ENCODE data around the gene TFPI. TPM values are rescaled to one million over a fixed set of nuclear protein-coding genes. Genes with fewer than 3 reads are reported as not detected.

The TFPI gene
- total and polyA plus RNA-seq, 2 of the 8 experiments (the other 6 are each of a cell fraction or from before 2014, with no cell fraction given): 2.0 to 7.1 TPM

- TF ChIP-seq, protein P1, sequence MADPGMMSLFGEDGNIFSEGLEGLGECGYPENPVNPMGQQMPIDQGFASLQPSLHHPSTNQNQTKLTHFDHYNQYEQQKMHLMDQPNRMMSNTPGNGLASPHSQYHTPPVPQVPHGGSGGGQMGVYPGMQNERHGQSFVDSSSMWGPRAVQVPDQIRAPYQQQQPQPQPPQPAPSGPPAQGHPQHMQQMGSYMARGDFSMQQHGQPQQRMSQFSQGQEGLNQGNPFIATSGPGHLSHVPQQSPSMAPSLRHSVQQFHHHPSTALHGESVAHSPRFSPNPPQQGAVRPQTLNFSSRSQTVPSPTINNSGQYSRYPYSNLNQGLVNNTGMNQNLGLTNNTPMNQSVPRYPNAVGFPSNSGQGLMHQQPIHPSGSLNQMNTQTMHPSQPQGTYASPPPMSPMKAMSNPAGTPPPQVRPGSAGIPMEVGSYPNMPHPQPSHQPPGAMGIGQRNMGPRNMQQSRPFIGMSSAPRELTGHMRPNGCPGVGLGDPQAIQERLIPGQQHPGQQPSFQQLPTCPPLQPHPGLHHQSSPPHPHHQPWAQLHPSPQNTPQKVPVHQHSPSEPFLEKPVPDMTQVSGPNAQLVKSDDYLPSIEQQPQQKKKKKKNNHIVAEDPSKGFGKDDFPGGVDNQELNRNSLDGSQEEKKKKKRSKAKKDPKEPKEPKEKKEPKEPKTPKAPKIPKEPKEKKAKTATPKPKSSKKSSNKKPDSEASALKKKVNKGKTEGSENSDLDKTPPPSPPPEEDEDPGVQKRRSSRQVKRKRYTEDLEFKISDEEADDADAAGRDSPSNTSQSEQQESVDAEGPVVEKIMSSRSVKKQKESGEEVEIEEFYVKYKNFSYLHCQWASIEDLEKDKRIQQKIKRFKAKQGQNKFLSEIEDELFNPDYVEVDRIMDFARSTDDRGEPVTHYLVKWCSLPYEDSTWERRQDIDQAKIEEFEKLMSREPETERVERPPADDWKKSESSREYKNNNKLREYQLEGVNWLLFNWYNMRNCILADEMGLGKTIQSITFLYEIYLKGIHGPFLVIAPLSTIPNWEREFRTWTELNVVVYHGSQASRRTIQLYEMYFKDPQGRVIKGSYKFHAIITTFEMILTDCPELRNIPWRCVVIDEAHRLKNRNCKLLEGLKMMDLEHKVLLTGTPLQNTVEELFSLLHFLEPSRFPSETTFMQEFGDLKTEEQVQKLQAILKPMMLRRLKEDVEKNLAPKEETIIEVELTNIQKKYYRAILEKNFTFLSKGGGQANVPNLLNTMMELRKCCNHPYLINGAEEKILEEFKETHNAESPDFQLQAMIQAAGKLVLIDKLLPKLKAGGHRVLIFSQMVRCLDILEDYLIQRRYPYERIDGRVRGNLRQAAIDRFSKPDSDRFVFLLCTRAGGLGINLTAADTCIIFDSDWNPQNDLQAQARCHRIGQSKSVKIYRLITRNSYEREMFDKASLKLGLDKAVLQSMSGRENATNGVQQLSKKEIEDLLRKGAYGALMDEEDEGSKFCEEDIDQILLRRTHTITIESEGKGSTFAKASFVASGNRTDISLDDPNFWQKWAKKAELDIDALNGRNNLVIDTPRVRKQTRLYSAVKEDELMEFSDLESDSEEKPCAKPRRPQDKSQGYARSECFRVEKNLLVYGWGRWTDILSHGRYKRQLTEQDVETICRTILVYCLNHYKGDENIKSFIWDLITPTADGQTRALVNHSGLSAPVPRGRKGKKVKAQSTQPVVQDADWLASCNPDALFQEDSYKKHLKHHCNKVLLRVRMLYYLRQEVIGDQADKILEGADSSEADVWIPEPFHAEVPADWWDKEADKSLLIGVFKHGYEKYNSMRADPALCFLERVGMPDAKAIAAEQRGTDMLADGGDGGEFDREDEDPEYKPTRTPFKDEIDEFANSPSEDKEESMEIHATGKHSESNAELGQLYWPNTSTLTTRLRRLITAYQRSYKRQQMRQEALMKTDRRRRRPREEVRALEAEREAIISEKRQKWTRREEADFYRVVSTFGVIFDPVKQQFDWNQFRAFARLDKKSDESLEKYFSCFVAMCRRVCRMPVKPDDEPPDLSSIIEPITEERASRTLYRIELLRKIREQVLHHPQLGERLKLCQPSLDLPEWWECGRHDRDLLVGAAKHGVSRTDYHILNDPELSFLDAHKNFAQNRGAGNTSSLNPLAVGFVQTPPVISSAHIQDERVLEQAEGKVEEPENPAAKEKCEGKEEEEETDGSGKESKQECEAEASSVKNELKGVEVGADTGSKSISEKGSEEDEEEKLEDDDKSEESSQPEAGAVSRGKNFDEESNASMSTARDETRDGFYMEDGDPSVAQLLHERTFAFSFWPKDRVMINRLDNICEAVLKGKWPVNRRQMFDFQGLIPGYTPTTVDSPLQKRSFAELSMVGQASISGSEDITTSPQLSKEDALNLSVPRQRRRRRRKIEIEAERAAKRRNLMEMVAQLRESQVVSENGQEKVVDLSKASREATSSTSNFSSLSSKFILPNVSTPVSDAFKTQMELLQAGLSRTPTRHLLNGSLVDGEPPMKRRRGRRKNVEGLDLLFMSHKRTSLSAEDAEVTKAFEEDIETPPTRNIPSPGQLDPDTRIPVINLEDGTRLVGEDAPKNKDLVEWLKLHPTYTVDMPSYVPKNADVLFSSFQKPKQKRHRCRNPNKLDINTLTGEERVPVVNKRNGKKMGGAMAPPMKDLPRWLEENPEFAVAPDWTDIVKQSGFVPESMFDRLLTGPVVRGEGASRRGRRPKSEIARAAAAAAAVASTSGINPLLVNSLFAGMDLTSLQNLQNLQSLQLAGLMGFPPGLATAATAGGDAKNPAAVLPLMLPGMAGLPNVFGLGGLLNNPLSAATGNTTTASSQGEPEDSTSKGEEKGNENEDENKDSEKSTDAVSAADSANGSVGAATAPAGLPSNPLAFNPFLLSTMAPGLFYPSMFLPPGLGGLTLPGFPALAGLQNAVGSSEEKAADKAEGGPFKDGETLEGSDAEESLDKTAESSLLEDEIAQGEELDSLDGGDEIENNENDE (IDR thresholded peaks at IDR 0.05; ENCODE audit: insufficient replicate concordance, low read length): no peak
- no peak for TF ChIP-seq CHD2 (IDR thresholded peaks at IDR 0.05; ENCODE audit: low read length)
- TF ChIP-seq RAD21 (IDR thresholded peaks at IDR 0.05 in 1 of 2, conservative IDR thresholded peaks at IDR 0.05 in 1 of 2; ENCODE audit: low read depth in 2 of 2, low read length in 2 of 2): no peak
- TF ChIP-seq JUN (IDR thresholded peaks at IDR 0.05; ENCODE audit: low read depth, low read length): no peak
- no peak for TF ChIP-seq SIX5 (IDR thresholded peaks at IDR 0.05; ENCODE audit: low read depth, low read length)
- no peak for TF ChIP-seq POLR2AphosphoS5 (IDR thresholded peaks at IDR 0.05; ENCODE audit: low read depth, low read length)
- TF ChIP-seq, protein P2, sequence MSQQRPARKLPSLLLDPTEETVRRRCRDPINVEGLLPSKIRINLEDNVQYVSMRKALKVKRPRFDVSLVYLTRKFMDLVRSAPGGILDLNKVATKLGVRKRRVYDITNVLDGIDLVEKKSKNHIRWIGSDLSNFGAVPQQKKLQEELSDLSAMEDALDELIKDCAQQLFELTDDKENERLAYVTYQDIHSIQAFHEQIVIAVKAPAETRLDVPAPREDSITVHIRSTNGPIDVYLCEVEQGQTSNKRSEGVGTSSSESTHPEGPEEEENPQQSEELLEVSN (IDR thresholded peaks at IDR 0.05): no peak
These were observed 21.7 kb downstream of the TFPI start (continued) for GRCh38 chr2:187532333-187533120.
